Mesodermal cell (in vitro differentiated cells): Measurements from ENCODE around the gene PHLDA1.

Experiments
- H3K27ac ChIP-seq: 2 replicates; pipeline ENCODE4 v1.7.0; 2013; ENCODE audit warnings: mild to moderate bottlenecking, low read depth, low read length, moderate library complexity; ENCODE audit not compliant: severe bottlenecking
- H3K36me3 ChIP-seq: 2 replicates; pipeline ENCODE4 v1.7.1; 2013; ENCODE audit warnings: mild to moderate bottlenecking, low read length, moderate library complexity; ENCODE audit not compliant: control insufficient read depth, insufficient read depth
- H3K4me1 ChIP-seq: one replicate; pipeline ENCODE4 v1.7.1; 2013; ENCODE audit warnings: mild to moderate bottlenecking, low read length; ENCODE audit not compliant: insufficient read depth, control insufficient read depth, poor library complexity, severe bottlenecking
- H3K4me3 ChIP-seq: 2 replicates; pipeline ENCODE4 v1.7.0; 2013; ENCODE audit warnings: low read length, control low read depth, mild to moderate bottlenecking; ENCODE audit not compliant: insufficient read depth, poor library complexity, severe bottlenecking; ENCODE audit errors: extremely low read depth
- H3K9me3 ChIP-seq: 2 replicates; pipeline ENCODE4 v1.7.1; 2013; ENCODE audit warnings: mild to moderate bottlenecking, low read length, moderate library complexity; ENCODE audit not compliant: control insufficient read depth
- WGBS, 2 experiments: methylation state at CpG; one replicate each; pipeline ENCODE4 v1.1.5; 2013; ENCODE audit warnings: missing lambda C conversion rate in 2 of 2; ENCODE audit not compliant: insufficient coverage in 2 of 2; 5-methylcytosine and 5-hydroxymethylcytosine counted together

PHLDA1 gene

DNA sequence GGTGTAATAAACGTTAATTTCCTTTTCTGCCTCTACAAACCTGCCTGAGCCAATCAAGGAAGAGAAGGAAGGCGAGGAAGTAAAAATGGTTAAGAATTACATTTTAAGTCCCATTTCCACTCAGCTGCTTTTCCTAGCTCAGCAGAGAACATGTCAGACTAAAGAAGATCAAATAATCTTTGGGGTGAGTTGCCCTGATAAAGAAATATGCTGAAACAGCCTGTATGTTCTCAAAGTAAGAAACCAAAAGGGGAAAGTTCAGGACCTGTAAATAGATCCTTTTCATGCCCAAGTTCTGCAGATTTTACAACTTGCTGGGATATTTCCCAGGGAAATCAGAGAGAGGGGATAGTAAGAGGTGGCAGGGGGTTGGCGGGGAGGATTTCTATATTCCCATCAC lies 55.5 kb downstream of the PHLDA1 start:
- Histone ChIP-seq H3K36me3 (no peaks in the 10 kb centered on the region), H3K27ac (no peak overlapping the region), H3K4me1 (peaks cover 46% of the 10 kb centered on the region), H3K9me3 (no peaks in the 10 kb centered on the region), H3K4me3 (no peak overlapping the region)
- WGBS, 2 experiments = 80% methylated on average over 1 of the region's 3 CpGs; no CpG with 5 or more reads in 1 of the 2 experiments

GRCh38 chr12:75975702-75976101 lies 55.9 kb downstream of the PHLDA1 start:
- 86 to 92% methylated on average over 1 to 2 of the region's 2 CpGs for WGBS, 2 experiments
- Histone ChIP-seq H3K4me1 (peaks cover 46% of the 10 kb centered on the region), H3K4me3 (no peak overlapping the region), H3K36me3 (no peaks in the 10 kb centered on the region), H3K27ac (no peak overlapping the region), H3K9me3 (no peaks in the 10 kb centered on the region)
